ENCODE results near the gene SNX25.

DNA sequence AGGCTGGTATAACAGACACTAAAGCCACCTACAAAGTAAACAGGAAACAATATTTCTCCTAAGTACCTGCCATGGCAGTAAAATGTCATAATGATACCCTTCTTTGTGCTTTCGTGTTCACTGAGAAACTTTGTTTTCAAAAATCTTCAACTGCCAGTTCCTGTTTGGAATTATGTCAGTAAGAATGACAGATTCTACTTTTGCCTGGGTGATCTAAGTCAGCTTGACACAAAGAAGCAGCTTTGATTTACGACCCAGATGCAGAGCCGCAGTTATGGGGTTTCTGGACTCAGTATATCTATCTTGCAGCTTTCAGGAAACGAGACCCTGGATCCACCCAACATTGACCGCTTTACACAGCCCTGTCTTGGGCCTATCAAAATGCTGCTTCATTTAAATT lies 71.2 kb downstream of the SNX25 start:
- TF ChIP-seq EZH2 (IDR thresholded peaks at IDR 0.05; ENCODE audit: borderline replicate concordance, insufficient read depth, low read depth, low read length, poor library complexity, severe bottlenecking) (no peak), CTCF (IDR thresholded peaks at IDR 0.05) (no peak)

All from B cell (primary cell).